K562 (cell line): ENCODE data around the gene TFCP2. TPM values are rescaled to one million over a fixed set of nuclear protein-coding genes. Genes with fewer than 3 reads are reported as not detected.

Source experiments
- ATAC-seq: fragments of 200-7000 bp; cut with Tn5 transposase; 3 replicates; pipeline ENCODE4 v1.9.1; 2020; ENCODE audit warnings: moderate library complexity
- BruUV-seq: library from RNA; stranded (reverse); fragments of 400-500 nt; replicated peaks from 2 replicates; lab custom pipeline; 2021; lab: Mats Ljungman, UMichigan
- CTCF ChIA-PET: fragments of 300-600 bp; formaldehyde crosslinking; extraction: SDS; loops from one replicate; lab custom pipeline; 2021; ENCODE audit warnings: low intra/inter-chr PET ratio; lab: Yijun Ruan, JAX
- POLR2A ChIA-PET: fragments of 300-600, 350-650 bp; sonication (Branson Sonifier 250); formaldehyde crosslinking; extraction: SDS; loops from one replicate; lab custom pipeline; 2021; ENCODE audit warnings: antibody characterized with exemption, inconsistent platforms; lab: Yijun Ruan, JAX
- DNase-seq, 4 experiments: peaks; one replicate each; pipeline versions ENCODE4 v3.0.0 to v3.0.0-alpha.2; 2011 to 2018; ENCODE audit warnings: low spot score in 3 of 4, mixed read lengths in 3 of 4; ENCODE audit errors: extremely low read depth in 1 of 4
- FAIRE-seq: peaks from 2 replicates; lab custom pipeline; 2011; peaks lifted over from hg19 to GRCh38; lab: Jason Lieb, UNC
- H2AFZ ChIP-seq: 2 replicates; pipeline ENCODE4 v1.6.0; 2011; ENCODE audit warnings: low read depth, low read length, control low read depth, inconsistent platforms
- H3K27ac ChIP-seq: fragments of 200-600 bp; 3 replicates; pipeline ENCODE4 v1.8.0; 2011; ENCODE audit warnings: low read depth, mild to moderate bottlenecking, control low read depth, inconsistent platforms, low read length, moderate library complexity, mixed read lengths; ENCODE audit errors: extremely low read depth
- H3K27me3 ChIP-seq, 2 experiments: fragments of 300-600 bp in 1 of 2; 2 replicates in 1 of 2; 3 replicates in 1 of 2; pipeline versions ENCODE4 v1.6.0 to v1.8.0; 2011; ENCODE audit warnings: inconsistent platforms in 2 of 2, low read length in 2 of 2, mild to moderate bottlenecking in 1 of 2, mixed read lengths in 1 of 2, moderate library complexity in 1 of 2; ENCODE audit not compliant: control insufficient read depth in 2 of 2, insufficient read depth in 2 of 2
- H3K36me3 ChIP-seq: fragments of 300-600 bp; 3 replicates; pipeline ENCODE4 v1.8.0; 2011; ENCODE audit warnings: mild to moderate bottlenecking, low read length, inconsistent platforms; ENCODE audit not compliant: control insufficient read depth, insufficient read depth
- H3K4me1 ChIP-seq, 2 experiments: fragments of 200-600 bp in 1 of 2; replicated peaks in 1 of 2; 2 replicates in 1 of 2; 3 replicates in 1 of 2; pipeline versions ENCODE4 v1.5.1 to v1.8.0; 2011; ENCODE audit warnings: inconsistent platforms in 2 of 2, low read length in 2 of 2, mild to moderate bottlenecking in 1 of 2, mixed read lengths in 1 of 2, moderate library complexity in 1 of 2; ENCODE audit not compliant: control insufficient read depth in 2 of 2, insufficient read depth in 2 of 2
- H3K4me2 ChIP-seq: 2 replicates; pipeline ENCODE4 v1.6.1; 2011; ENCODE audit warnings: low read length, control low read depth, inconsistent platforms, mixed read lengths; ENCODE audit not compliant: insufficient read depth
- H3K4me3 ChIP-seq: fragments of 200-600 bp; sonication (generic), shearing (Covaris generic); 2 replicates; pipeline ENCODE4 v1.5.1; 2016; ENCODE audit warnings: control low read depth, inconsistent platforms
- H3K79me2 ChIP-seq: fragments of 200-600 bp; 3 replicates; pipeline ENCODE4 v1.8.0; 2011; ENCODE audit warnings: low read length, inconsistent platforms; ENCODE audit not compliant: control insufficient read depth, insufficient read depth
- H3K9ac ChIP-seq, 2 experiments: 2 replicates each; pipeline versions ENCODE4 v1.6.0 to v1.6.1; 2011; ENCODE audit warnings: low read depth in 2 of 2, low read length in 2 of 2, control low read depth in 1 of 2, inconsistent platforms in 1 of 2, mild to moderate bottlenecking in 1 of 2, mixed read lengths in 1 of 2; ENCODE audit not compliant: insufficient read depth in 1 of 2
- H3K9me1 ChIP-seq: one replicate; pipeline ENCODE4 v1.6.0; 2011; ENCODE audit warnings: inconsistent platforms, mild to moderate bottlenecking, low read length, moderate library complexity; ENCODE audit not compliant: control insufficient read depth, insufficient read depth
- H3K9me3 ChIP-seq: replicated peaks from 2 replicates; pipeline ENCODE4 v1.5.1; 2011; ENCODE audit warnings: low read depth, low read length, inconsistent platforms; ENCODE audit not compliant: control insufficient read depth, insufficient read depth
- H4K20me1 ChIP-seq: replicated peaks from 2 replicates; pipeline ENCODE4 v1.6.1; 2011; ENCODE audit warnings: low read length, inconsistent platforms, mixed read lengths; ENCODE audit not compliant: control insufficient read depth, insufficient read depth
- ILK ChIP-seq: fragments of 450-650 bp; IDR thresholded peaks from 2 replicates; pipeline ENCODE4 v1.6.1; 2016; ENCODE audit warnings: missing genetic modification characterization, low read depth, mild to moderate bottlenecking, missing compliant biosample characterization, moderate library complexity, borderline replicate concordance
- NFIC ChIP-seq: fragments of 450-650 bp; IDR thresholded peaks from 2 replicates; pipeline ENCODE4 v1.6.1; 2017; ENCODE audit warnings: mild to moderate bottlenecking, inconsistent platforms
- NONO ChIP-seq, 2 experiments: fragments of 200-400 bp in 1 of 2; fragments of 450-650 bp in 1 of 2; formaldehyde crosslinking in 1 of 2; IDR thresholded peaks; 2 replicates each; pipeline ENCODE4 v1.6.1; 2017; ENCODE audit warnings: low read depth in 2 of 2, mild to moderate bottlenecking in 2 of 2, moderate library complexity in 2 of 2, low read length in 1 of 2
- ZNF146 ChIP-seq: IDR thresholded peaks from one replicate; pipeline ENCODE4 v1.6.1; 2018; ENCODE audit warnings: missing compliant biosample characterization; ENCODE audit not compliant: unreplicated experiment
- WGBS: fragments of 100-300 bp; shearing (Covaris generic); methylation state at CpG from one replicate; pipeline ENCODE4 v1.1.6; 2016; ENCODE audit warnings: low coverage, mixed read lengths; ENCODE audit not compliant: insufficient coverage; ENCODE audit errors: missing lambda C conversion rate; 5-methylcytosine and 5-hydroxymethylcytosine counted together
- in situ Hi-C: fragments of 300-500 bp; cut with MboI; formaldehyde crosslinking; loops from 4 replicates; pipeline ENCODE4 v1.15.0; 2018; ENCODE audit warnings: inconsistent platforms, mixed read lengths
- intact Hi-C: fragments of 100-400 bp; cut with micrococcal nuclease; formaldehyde crosslinking; loops from 2 replicates; pipeline ENCODE4 v1.14.2; 2022
- polyA plus RNA-seq, 8 experiments: library from polyadenylated mRNA; depleted of rRNA in 4 of 8; stranded (reverse) in 5 of 8; unstranded in 3 of 8; fragments of >200 nt; fragmentation: Nextera tagmentation in 2 of 8; fragmentation: Illumina TruSeq in 1 of 8; extraction: Ambion mirVana in 2 of 8; extraction: Trizol in 1 of 8; gene quantifications; 2 replicates each; pipeline versions ENCODE4 v1.2.1 to v1.2.3, GENCODE V29; 2011 to 2014; ENCODE audit warnings: inconsistent platforms in 1 of 8, missing spikeins in 1 of 8
- total RNA-seq, 7 experiments: library from RNA; depleted of rRNA in 6 of 7; stranded (reverse); fragments of >200 nt in 6 of 7; fragmentation: Illumina TruSeq in 2 of 7; extraction: Trizol in 2 of 7; gene quantifications; 2 replicates each; pipeline versions ENCODE4 v1.2.1 to v1.2.3, GENCODE V29; 2011 to 2021; ENCODE audit warnings: low replicate concordance in 1 of 7
- TF ChIP-seq, protein P1 (sequence below): fragments of 200-800 bp; sonication (Bioruptor generic); IDR thresholded peaks from 2 replicates; pipeline ENCODE4 v1.6.1; 2016; ENCODE audit warnings: missing genetic modification characterization, missing compliant biosample characterization
- TF ChIP-seq, protein P2 (sequence below): fragments of 250-450 bp; sonication (Bioruptor Pico); IDR thresholded peaks from 2 replicates; pipeline ENCODE4 v1.4.0; 2020
- TF ChIP-seq, protein P3 (sequence below): fragments of 450-650 bp; conservative IDR thresholded peaks from 2 replicates; pipeline ENCODE4 v1.6.1; 2016; ENCODE audit warnings: missing genetic modification characterization, low read depth, mild to moderate bottlenecking, control low read depth, missing compliant biosample characterization

The TFCP2 gene
- total and polyA plus RNA-seq, 9 of the 15 experiments (the other 6 are each of a cell fraction or from before 2014, with no cell fraction given): 8.0 to 38.9 (median 19.3) TPM

DNA sequence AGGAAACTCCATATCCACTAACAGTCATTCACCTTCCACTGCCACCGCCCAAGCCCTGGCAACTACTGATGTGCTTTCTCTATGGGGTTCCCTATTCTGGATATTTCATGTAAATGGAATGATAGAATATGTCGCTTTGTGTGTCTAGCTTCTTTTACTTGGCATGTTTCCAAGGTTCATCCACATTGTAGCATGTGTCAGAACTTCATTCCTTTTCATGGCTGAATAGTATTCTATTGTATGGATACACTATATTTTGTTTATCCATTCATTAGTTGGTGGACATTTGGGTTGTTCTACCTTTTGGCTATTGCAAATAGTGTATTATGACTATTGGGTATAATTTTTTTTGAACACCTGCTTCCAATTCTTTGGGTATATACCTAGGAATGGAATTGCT, 36.3 kb upstream of the TFCP2 start:
- no peaks in the 10 kb centered on the region for H3K27me3 ChIP-seq
- no TSS peak for BruUV-seq
- DNase-seq: no peak
- in situ Hi-C loops: no loop called here
- 46% methylated on average over 2 of the region's 2 CpGs for WGBS
- no peak for FAIRE-seq
- H3K36me3 ChIP-seq: no peaks in the 10 kb centered on the region
- H3K9ac ChIP-seq: no peak overlapping the region
- no peak overlapping the region for H2AFZ ChIP-seq
- ChIA-PET CTCF (no interaction called here), POLR2A (no interaction called here)
- H3K9me1 ChIP-seq: no peaks in the 10 kb centered on the region
- H4K20me1 ChIP-seq: no peaks in the 10 kb centered on the region
- no peak for ATAC-seq
- no peak overlapping the region for H3K4me2 ChIP-seq
- H3K9me3 ChIP-seq: no peaks in the 10 kb centered on the region
- H3K79me2 ChIP-seq: no peaks in the 10 kb centered on the region
- intact Hi-C loops: no loop called here
- H3K4me3 ChIP-seq: no peak overlapping the region
- H3K4me1 ChIP-seq: no peaks in the 10 kb centered on the region; a peak in 1 of 5 replicates
- no peak overlapping the region for H3K27ac ChIP-seq
- TF ChIP-seq ZNF146 (CRISPR knock-in tag) (peak; percentile 70), NONO (IDR thresholded peaks at IDR 0.05; ENCODE audit: low read depth in 2 of 2, low read length in 1 of 2) (no peak), NFIC (peak; percentile 77), ILK (tag) (no peak)
- TF ChIP-seq, protein P1, sequence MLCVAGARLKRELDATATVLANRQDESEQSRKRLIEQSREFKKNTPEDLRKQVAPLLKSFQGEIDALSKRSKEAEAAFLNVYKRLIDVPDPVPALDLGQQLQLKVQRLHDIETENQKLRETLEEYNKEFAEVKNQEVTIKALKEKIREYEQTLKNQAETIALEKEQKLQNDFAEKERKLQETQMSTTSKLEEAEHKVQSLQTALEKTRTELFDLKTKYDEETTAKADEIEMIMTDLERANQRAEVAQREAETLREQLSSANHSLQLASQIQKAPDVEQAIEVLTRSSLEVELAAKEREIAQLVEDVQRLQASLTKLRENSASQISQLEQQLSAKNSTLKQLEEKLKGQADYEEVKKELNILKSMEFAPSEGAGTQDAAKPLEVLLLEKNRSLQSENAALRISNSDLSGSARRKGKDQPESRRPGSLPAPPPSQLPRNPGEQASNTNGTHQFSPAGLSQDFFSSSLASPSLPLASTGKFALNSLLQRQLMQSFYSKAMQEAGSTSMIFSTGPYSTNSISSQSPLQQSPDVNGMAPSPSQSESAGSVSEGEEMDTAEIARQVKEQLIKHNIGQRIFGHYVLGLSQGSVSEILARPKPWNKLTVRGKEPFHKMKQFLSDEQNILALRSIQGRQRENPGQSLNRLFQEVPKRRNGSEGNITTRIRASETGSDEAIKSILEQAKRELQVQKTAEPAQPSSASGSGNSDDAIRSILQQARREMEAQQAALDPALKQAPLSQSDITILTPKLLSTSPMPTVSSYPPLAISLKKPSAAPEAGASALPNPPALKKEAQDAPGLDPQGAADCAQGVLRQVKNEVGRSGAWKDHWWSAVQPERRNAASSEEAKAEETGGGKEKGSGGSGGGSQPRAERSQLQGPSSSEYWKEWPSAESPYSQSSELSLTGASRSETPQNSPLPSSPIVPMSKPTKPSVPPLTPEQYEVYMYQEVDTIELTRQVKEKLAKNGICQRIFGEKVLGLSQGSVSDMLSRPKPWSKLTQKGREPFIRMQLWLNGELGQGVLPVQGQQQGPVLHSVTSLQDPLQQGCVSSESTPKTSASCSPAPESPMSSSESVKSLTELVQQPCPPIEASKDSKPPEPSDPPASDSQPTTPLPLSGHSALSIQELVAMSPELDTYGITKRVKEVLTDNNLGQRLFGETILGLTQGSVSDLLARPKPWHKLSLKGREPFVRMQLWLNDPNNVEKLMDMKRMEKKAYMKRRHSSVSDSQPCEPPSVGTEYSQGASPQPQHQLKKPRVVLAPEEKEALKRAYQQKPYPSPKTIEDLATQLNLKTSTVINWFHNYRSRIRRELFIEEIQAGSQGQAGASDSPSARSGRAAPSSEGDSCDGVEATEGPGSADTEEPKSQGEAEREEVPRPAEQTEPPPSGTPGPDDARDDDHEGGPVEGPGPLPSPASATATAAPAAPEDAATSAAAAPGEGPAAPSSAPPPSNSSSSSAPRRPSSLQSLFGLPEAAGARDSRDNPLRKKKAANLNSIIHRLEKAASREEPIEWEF (CRISPR knock-in tag): no peak
- TF ChIP-seq, protein P2, sequence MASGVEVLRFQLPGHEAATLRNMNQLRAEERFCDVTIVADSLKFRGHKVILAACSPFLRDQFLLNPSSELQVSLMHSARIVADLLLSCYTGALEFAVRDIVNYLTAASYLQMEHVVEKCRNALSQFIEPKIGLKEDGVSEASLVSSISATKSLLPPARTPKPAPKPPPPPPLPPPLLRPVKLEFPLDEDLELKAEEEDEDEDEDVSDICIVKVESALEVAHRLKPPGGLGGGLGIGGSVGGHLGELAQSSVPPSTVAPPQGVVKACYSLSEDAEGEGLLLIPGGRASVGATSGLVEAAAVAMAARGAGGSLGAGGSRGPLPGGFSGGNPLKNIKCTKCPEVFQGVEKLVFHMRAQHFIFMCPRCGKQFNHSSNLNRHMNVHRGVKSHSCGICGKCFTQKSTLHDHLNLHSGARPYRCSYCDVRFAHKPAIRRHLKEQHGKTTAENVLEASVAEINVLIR (CRISPR knock-in tag): no peak
- TF ChIP-seq, protein P3, sequence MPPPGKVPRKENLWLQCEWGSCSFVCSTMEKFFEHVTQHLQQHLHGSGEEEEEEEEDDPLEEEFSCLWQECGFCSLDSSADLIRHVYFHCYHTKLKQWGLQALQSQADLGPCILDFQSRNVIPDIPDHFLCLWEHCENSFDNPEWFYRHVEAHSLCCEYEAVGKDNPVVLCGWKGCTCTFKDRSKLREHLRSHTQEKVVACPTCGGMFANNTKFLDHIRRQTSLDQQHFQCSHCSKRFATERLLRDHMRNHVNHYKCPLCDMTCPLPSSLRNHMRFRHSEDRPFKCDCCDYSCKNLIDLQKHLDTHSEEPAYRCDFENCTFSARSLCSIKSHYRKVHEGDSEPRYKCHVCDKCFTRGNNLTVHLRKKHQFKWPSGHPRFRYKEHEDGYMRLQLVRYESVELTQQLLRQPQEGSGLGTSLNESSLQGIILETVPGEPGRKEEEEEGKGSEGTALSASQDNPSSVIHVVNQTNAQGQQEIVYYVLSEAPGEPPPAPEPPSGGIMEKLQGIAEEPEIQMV: no peak
